ENCODE data around the gene FBXO38.

- TF ChIP-seq POLR2A (IDR thresholded peaks at IDR 0.05) = no peak
- TF ChIP-seq CTCF (IDR thresholded peaks at IDR 0.05) = peak in 1 of 5 experiments; percentile 8
- no peak for TF ChIP-seq POLR2AphosphoS5 (IDR thresholded peaks at IDR 0.05)
Measured at GRCh38 chr5:148398698-148399121, 15.0 kb downstream of the FBXO38 start.
